DOHH2 (cell line): ENCODE results near the gene COL4A2.

Source experiments
- H3F3A ChIP-seq: fragments of 200-600 bp; sonication (generic), shearing (Covaris generic); 2 replicates; pipeline ENCODE4 v1.6.0; 2016; ENCODE audit warnings: antibody characterized with exemption, mild to moderate bottlenecking; ENCODE audit not compliant: control insufficient read depth, insufficient read depth
- H3K27ac ChIP-seq: fragments of 200-600 bp; sonication (generic); 2 replicates; pipeline ENCODE4 v1.5.1; 2014; ENCODE audit warnings: low read depth, mild to moderate bottlenecking, low read length, moderate library complexity
- H3K27me3 ChIP-seq: fragments of 200-600 bp; sonication (generic); 2 replicates; pipeline ENCODE4 v1.6.1; 2014; ENCODE audit warnings: mild to moderate bottlenecking, low read length, mixed read lengths; ENCODE audit not compliant: control insufficient read depth
- H3K36me3 ChIP-seq: fragments of 200-600 bp; sonication (generic); 2 replicates; pipeline ENCODE4 v1.6.1; 2014; ENCODE audit warnings: mild to moderate bottlenecking, low read length, moderate library complexity, mixed read lengths; ENCODE audit not compliant: control insufficient read depth
- H3K4me1 ChIP-seq: fragments of 200-600 bp; sonication (generic); 2 replicates; pipeline ENCODE4 v1.6.1; 2014; ENCODE audit warnings: mild to moderate bottlenecking, low read length, mixed read lengths; ENCODE audit not compliant: control insufficient read depth
- H3K4me2 ChIP-seq: fragments of 200-600 bp; sonication (generic); 2 replicates; pipeline ENCODE4 v1.6.0; 2014; ENCODE audit warnings: mild to moderate bottlenecking, low read length, moderate library complexity
- H3K4me3 ChIP-seq: fragments of 200-600 bp; sonication (generic); 2 replicates; pipeline ENCODE4 v1.5.1; 2014; ENCODE audit warnings: mild to moderate bottlenecking, low read length, mixed read lengths
- H3K79me2 ChIP-seq: fragments of 200-600 bp; sonication (generic); 2 replicates; pipeline ENCODE4 v1.6.1; 2014; ENCODE audit warnings: mild to moderate bottlenecking, low read length, mixed read lengths; ENCODE audit not compliant: control insufficient read depth
- H3K9me2 ChIP-seq: fragments of 200-600 bp; sonication (generic); replicated peaks from 2 replicates; pipeline ENCODE4 v1.6.1; 2014; ENCODE audit warnings: mild to moderate bottlenecking, low read length, mixed read lengths; ENCODE audit not compliant: control insufficient read depth
- H3K9me3 ChIP-seq: fragments of 200-600 bp; sonication (generic); 2 replicates; pipeline ENCODE4 v1.6.1; 2014; ENCODE audit warnings: antibody characterized with exemption, low read length, mixed read lengths; ENCODE audit not compliant: control insufficient read depth, insufficient read depth
- H4K20me1 ChIP-seq: fragments of 200-600 bp; sonication (generic); 2 replicates; pipeline ENCODE4 v1.6.0; 2014; ENCODE audit warnings: low read depth, mild to moderate bottlenecking, antibody characterized with exemption, low read length, moderate library complexity; ENCODE audit not compliant: control insufficient read depth, insufficient read depth
- CTCF ChIP-seq: fragments of 200-600 bp; sonication (generic); IDR thresholded peaks from one replicate; pipeline ENCODE4 v1.5.1; 2014; ENCODE audit warnings: antibody characterized with exemption, mild to moderate bottlenecking, low read depth, low read length; ENCODE audit not compliant: poor library complexity, severe bottlenecking
- EZH2phosphoT487 ChIP-seq: fragments of 200-600 bp; sonication (generic); IDR thresholded peaks from 2 replicates; pipeline ENCODE4 v1.6.1; 2017; ENCODE audit warnings: borderline replicate concordance, mild to moderate bottlenecking, antibody characterized with exemption, low read length, moderate library complexity, mixed read lengths

Gene COL4A2

GRCh38 chr13:110352735-110353134 is 45.7 kb downstream of the COL4A2 start:
- Histone ChIP-seq H3K9me2 (no peaks in the 10 kb centered on the region), H3K4me2 (no peak overlapping the region), H3K4me3 (no peak overlapping the region), H3K27me3 (no peaks in the 10 kb centered on the region), H3K9me3 (no peaks in the 10 kb centered on the region), H3F3A (no peaks in the 10 kb centered on the region), H3K79me2 (no peaks in the 10 kb centered on the region), H4K20me1 (no peaks in the 10 kb centered on the region), H3K36me3 (no peaks in the 10 kb centered on the region), H3K27ac (no peak overlapping the region), H3K4me1 (no peaks in the 10 kb centered on the region)
- TF ChIP-seq CTCF = peak; percentile 46
- no peak for TF ChIP-seq EZH2phosphoT487

GRCh38 chr13:110353339-110353977 is 46.4 kb downstream of the COL4A2 start:
- TF ChIP-seq CTCF (no peak), EZH2phosphoT487 (no peak)
- no peaks in the 10 kb centered on the region for H3K36me3 ChIP-seq
- H3K4me3 ChIP-seq = no peak overlapping the region
- no peaks in the 10 kb centered on the region for H4K20me1 ChIP-seq
- H3K79me2 ChIP-seq = no peaks in the 10 kb centered on the region
- no peak overlapping the region for H3K27ac ChIP-seq
- no peaks in the 10 kb centered on the region for H3K9me3 ChIP-seq
- H3K27me3 ChIP-seq = no peaks in the 10 kb centered on the region
- no peaks in the 10 kb centered on the region for H3K4me1 ChIP-seq
- H3K4me2 ChIP-seq = no peak overlapping the region
- no peaks in the 10 kb centered on the region for H3F3A ChIP-seq
- H3K9me2 ChIP-seq = no peaks in the 10 kb centered on the region

- H3F3A ChIP-seq = no peaks in the 10 kb centered on the region
- H3K79me2 ChIP-seq = no peaks in the 10 kb centered on the region
- no peak for TF ChIP-seq CTCF
- TF ChIP-seq EZH2phosphoT487 = no peak
- no peaks in the 10 kb centered on the region for H4K20me1 ChIP-seq
- no peaks in the 10 kb centered on the region for H3K9me2 ChIP-seq
- H3K36me3 ChIP-seq = no peaks in the 10 kb centered on the region
- H3K9me3 ChIP-seq = no peaks in the 10 kb centered on the region
- no peaks in the 10 kb centered on the region for H3K27me3 ChIP-seq
- H3K4me2 ChIP-seq = no peak overlapping the region
- no peaks in the 10 kb centered on the region for H3K4me1 ChIP-seq
- H3K4me3 ChIP-seq = no peak overlapping the region
- no peak overlapping the region for H3K27ac ChIP-seq
Observed at GRCh38 chr13:110354123-110354627, 47.1 kb downstream of the COL4A2 start.
